HepG2 (cell line): ENCODE results near the gene IKZF4. TPM values are rescaled to one million over a fixed set of nuclear protein-coding genes. Genes with fewer than 3 reads are reported as not detected.

Experiments used
- ELF1 ChIP-seq: sonication (generic); formaldehyde crosslinking; IDR thresholded peaks from 2 replicates; pipeline ENCODE4 v1.4.0; 2020; ENCODE audit warnings: missing genetic modification reagents
- FOXJ3 ChIP-seq: sonication (generic); formaldehyde crosslinking; IDR thresholded peaks from 2 replicates; pipeline ENCODE4 v1.4.0; 2020; ENCODE audit warnings: missing genetic modification reagents, mild to moderate bottlenecking, borderline replicate concordance
- GZF1 ChIP-seq: sonication (generic); formaldehyde crosslinking; IDR thresholded peaks from 2 replicates; pipeline ENCODE4 v1.5.1; 2020; ENCODE audit warnings: mild to moderate bottlenecking, missing genetic modification reagents
- MXI1 ChIP-seq: IDR thresholded peaks from 3 replicates; pipeline ENCODE4 v1.6.1; 2012; ENCODE audit warnings: low read depth, low read length, inconsistent platforms, borderline replicate concordance
- NCOR1 ChIP-seq: fragments of 200-600 bp; sonication (generic); IDR thresholded peaks from 2 replicates; pipeline ENCODE4 v1.7.0; 2017; ENCODE audit warnings: antibody characterized with exemption, low read length, borderline replicate concordance
- NFE2L1 ChIP-seq: sonication (generic); formaldehyde crosslinking; IDR thresholded peaks from 2 replicates; pipeline ENCODE4 v1.4.0; 2020; ENCODE audit warnings: missing genetic modification reagents, mild to moderate bottlenecking, borderline replicate concordance
- TBL1XR1 ChIP-seq: fragments of 150-350 bp; IDR thresholded peaks from 2 replicates; pipeline ENCODE4 v1.6.1; 2014; ENCODE audit warnings: borderline replicate concordance, low read length; ENCODE audit not compliant: partially characterized antibody
- ZFP62 ChIP-seq: sonication (generic); formaldehyde crosslinking; IDR thresholded peaks from 2 replicates; pipeline ENCODE4 v1.4.0; 2020; ENCODE audit warnings: missing genetic modification reagents
- ZNF335 ChIP-seq: sonication (generic); formaldehyde crosslinking; IDR thresholded peaks from 2 replicates; pipeline ENCODE4 v1.4.0; 2020; ENCODE audit warnings: missing genetic modification reagents
- ZNF33B ChIP-seq: sonication (generic); formaldehyde crosslinking; IDR thresholded peaks from 2 replicates; pipeline ENCODE4 v1.5.1; 2020; ENCODE audit warnings: mild to moderate bottlenecking, missing genetic modification reagents
- polyA plus RNA-seq, 8 experiments: library from polyadenylated mRNA; depleted of rRNA in 3 of 8; stranded (reverse) in 7 of 8; unstranded in 1 of 8; fragments of >200 nt; fragmentation: Illumina TruSeq in 4 of 8; extraction: Trizol in 4 of 8; gene quantifications; 2 replicates each; pipeline versions ENCODE4 v1.2.1 to v1.2.3, GENCODE V29; 2011 to 2016; ENCODE audit warnings: low read depth in 4 of 8, missing spikeins in 1 of 8, mixed read lengths in 1 of 8; ENCODE audit not compliant: insufficient read depth in 1 of 8
- total RNA-seq, 5 experiments: library from RNA; depleted of rRNA; stranded (reverse); fragments of >200 nt; fragmentation: Illumina TruSeq; extraction: Trizol; gene quantifications; 2 replicates each; pipeline ENCODE4 v1.2.3, GENCODE V29; 2016; ENCODE audit warnings: low read depth in 1 of 5
- TF ChIP-seq, protein P1 (sequence below): sonication (generic); formaldehyde crosslinking; IDR thresholded peaks from 2 replicates; pipeline ENCODE4 v1.9.0; 2021; ENCODE audit warnings: missing genetic modification reagents, borderline replicate concordance
- TF ChIP-seq, protein P2 (sequence below): sonication (generic); formaldehyde crosslinking; IDR thresholded peaks from 2 replicates; pipeline ENCODE4 v1.4.0; 2020; ENCODE audit warnings: missing genetic modification reagents
- TF ChIP-seq, protein P3 (sequence below): sonication (generic); formaldehyde crosslinking; IDR thresholded peaks from 2 replicates; pipeline ENCODE4 v1.5.1; 2020; ENCODE audit warnings: mild to moderate bottlenecking, missing genetic modification reagents, moderate library complexity
- TF ChIP-seq, protein P4 (sequence below): sonication (generic); formaldehyde crosslinking; IDR thresholded peaks from 2 replicates; pipeline ENCODE4; 2020; ENCODE audit warnings: missing genetic modification reagents, mild to moderate bottlenecking, borderline replicate concordance
- TF ChIP-seq, protein P5 (sequence below): sonication (generic); formaldehyde crosslinking; IDR thresholded peaks from 2 replicates; pipeline ENCODE4 v1.9.0; 2022; ENCODE audit warnings: missing genetic modification reagents, mild to moderate bottlenecking, borderline replicate concordance
- TF ChIP-seq, protein P6 (sequence below): sonication (generic); formaldehyde crosslinking; IDR thresholded peaks from 2 replicates; pipeline ENCODE4 v1.4.0; 2020; ENCODE audit warnings: mild to moderate bottlenecking, low read depth, missing genetic modification reagents

Gene IKZF4
- total and polyA plus RNA-seq, 2 of the 13 experiments (the other 11 are each of a cell fraction or from before 2014, with no cell fraction given), result 0.58 to 2.2 TPM

DNA sequence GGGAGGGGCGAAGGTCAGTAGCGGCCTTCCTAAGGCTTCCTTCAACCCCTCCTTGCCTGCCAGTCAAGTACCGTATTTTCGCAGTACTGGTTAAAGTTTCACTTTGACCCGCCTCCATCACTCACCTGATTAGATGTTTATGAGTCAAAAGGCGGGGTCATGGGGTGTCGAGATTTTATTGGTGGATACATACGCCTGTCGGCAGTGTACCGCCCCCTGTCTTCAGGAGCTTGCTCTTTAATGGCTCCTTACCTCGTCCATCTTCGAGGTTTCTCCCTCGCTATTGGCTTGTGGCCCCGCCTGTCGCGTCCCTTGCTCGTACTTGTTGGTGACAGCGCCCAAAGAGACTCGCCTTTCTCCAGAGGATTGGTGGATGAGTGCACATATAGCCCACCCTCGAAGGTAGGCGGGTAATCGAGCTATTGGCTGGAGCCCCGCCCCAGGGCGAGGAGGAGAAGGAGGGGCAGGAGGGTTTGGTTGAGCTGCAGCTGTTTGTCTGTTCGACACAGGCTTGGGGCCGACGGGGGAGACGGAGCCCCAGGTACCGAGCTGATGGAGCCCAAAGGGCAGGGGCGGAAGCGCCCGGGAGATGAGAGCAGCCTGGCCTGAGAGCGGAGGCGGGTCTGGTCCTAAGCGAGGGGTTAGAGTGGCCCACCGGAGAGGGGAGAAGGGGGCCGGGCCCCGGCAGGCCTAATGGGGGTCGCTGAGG, 47.1 kb upstream of the IKZF4 start, which contains the start of gene RAB5B (continued):
- TF ChIP-seq, protein P1, sequence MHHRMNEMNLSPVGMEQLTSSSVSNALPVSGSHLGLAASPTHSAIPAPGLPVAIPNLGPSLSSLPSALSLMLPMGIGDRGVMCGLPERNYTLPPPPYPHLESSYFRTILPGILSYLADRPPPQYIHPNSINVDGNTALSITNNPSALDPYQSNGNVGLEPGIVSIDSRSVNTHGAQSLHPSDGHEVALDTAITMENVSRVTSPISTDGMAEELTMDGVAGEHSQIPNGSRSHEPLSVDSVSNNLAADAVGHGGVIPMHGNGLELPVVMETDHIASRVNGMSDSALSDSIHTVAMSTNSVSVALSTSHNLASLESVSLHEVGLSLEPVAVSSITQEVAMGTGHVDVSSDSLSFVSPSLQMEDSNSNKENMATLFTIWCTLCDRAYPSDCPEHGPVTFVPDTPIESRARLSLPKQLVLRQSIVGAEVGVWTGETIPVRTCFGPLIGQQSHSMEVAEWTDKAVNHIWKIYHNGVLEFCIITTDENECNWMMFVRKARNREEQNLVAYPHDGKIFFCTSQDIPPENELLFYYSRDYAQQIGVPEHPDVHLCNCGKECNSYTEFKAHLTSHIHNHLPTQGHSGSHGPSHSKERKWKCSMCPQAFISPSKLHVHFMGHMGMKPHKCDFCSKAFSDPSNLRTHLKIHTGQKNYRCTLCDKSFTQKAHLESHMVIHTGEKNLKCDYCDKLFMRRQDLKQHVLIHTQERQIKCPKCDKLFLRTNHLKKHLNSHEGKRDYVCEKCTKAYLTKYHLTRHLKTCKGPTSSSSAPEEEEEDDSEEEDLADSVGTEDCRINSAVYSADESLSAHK (CRISPR knock-in tag), result 0 out of 2 replicates have a peak, but pooled peaks have one; percentile 20
- TF ChIP-seq FOXJ3 (CRISPR knock-in tag) (no peak), NFE2L1 (CRISPR knock-in tag) (no peak), ELF1 (CRISPR knock-in tag) (peak; percentile 67), TBL1XR1 (peak; percentile 18), ZFP62 (CRISPR knock-in tag) (no peak), NCOR1 (peak; percentile 74; the same call in 1 of the 2 replicates), ZNF335 (CRISPR knock-in tag) (0 out of 2 replicates have a peak, but pooled peaks have one; percentile 65), MXI1 (peak; percentile 54; the same call in 1 of the 3 replicates), GZF1 (CRISPR knock-in tag) (peak; percentile 91; the same call in 1 of the 2 replicates), ZNF33B (CRISPR knock-in tag) (0 out of 2 replicates have a peak, but pooled peaks have one; percentile 82)
- TF ChIP-seq, protein P2, sequence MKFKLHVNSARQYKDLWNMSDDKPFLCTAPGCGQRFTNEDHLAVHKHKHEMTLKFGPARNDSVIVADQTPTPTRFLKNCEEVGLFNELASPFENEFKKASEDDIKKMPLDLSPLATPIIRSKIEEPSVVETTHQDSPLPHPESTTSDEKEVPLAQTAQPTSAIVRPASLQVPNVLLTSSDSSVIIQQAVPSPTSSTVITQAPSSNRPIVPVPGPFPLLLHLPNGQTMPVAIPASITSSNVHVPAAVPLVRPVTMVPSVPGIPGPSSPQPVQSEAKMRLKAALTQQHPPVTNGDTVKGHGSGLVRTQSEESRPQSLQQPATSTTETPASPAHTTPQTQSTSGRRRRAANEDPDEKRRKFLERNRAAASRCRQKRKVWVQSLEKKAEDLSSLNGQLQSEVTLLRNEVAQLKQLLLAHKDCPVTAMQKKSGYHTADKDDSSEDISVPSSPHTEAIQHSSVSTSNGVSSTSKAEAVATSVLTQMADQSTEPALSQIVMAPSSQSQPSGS, result peak; percentile 73
- TF ChIP-seq, protein P3, sequence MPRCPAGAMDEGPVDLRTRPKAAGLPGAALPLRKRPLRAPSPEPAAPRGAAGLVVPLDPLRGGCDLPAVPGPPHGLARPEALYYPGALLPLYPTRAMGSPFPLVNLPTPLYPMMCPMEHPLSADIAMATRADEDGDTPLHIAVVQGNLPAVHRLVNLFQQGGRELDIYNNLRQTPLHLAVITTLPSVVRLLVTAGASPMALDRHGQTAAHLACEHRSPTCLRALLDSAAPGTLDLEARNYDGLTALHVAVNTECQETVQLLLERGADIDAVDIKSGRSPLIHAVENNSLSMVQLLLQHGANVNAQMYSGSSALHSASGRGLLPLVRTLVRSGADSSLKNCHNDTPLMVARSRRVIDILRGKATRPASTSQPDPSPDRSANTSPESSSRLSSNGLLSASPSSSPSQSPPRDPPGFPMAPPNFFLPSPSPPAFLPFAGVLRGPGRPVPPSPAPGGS, result 0 out of 2 replicates have a peak, but pooled peaks have one; percentile 81
- TF ChIP-seq, protein P4, sequence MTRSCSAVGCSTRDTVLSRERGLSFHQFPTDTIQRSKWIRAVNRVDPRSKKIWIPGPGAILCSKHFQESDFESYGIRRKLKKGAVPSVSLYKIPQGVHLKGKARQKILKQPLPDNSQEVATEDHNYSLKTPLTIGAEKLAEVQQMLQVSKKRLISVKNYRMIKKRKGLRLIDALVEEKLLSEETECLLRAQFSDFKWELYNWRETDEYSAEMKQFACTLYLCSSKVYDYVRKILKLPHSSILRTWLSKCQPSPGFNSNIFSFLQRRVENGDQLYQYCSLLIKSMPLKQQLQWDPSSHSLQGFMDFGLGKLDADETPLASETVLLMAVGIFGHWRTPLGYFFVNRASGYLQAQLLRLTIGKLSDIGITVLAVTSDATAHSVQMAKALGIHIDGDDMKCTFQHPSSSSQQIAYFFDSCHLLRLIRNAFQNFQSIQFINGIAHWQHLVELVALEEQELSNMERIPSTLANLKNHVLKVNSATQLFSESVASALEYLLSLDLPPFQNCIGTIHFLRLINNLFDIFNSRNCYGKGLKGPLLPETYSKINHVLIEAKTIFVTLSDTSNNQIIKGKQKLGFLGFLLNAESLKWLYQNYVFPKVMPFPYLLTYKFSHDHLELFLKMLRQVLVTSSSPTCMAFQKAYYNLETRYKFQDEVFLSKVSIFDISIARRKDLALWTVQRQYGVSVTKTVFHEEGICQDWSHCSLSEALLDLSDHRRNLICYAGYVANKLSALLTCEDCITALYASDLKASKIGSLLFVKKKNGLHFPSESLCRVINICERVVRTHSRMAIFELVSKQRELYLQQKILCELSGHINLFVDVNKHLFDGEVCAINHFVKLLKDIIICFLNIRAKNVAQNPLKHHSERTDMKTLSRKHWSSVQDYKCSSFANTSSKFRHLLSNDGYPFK (CRISPR knock-in tag), result peak; percentile 82
- TF ChIP-seq, protein P5, sequence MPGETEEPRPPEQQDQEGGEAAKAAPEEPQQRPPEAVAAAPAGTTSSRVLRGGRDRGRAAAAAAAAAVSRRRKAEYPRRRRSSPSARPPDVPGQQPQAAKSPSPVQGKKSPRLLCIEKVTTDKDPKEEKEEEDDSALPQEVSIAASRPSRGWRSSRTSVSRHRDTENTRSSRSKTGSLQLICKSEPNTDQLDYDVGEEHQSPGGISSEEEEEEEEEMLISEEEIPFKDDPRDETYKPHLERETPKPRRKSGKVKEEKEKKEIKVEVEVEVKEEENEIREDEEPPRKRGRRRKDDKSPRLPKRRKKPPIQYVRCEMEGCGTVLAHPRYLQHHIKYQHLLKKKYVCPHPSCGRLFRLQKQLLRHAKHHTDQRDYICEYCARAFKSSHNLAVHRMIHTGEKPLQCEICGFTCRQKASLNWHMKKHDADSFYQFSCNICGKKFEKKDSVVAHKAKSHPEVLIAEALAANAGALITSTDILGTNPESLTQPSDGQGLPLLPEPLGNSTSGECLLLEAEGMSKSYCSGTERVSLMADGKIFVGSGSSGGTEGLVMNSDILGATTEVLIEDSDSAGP, result peak; percentile 91
- TF ChIP-seq, protein P6, sequence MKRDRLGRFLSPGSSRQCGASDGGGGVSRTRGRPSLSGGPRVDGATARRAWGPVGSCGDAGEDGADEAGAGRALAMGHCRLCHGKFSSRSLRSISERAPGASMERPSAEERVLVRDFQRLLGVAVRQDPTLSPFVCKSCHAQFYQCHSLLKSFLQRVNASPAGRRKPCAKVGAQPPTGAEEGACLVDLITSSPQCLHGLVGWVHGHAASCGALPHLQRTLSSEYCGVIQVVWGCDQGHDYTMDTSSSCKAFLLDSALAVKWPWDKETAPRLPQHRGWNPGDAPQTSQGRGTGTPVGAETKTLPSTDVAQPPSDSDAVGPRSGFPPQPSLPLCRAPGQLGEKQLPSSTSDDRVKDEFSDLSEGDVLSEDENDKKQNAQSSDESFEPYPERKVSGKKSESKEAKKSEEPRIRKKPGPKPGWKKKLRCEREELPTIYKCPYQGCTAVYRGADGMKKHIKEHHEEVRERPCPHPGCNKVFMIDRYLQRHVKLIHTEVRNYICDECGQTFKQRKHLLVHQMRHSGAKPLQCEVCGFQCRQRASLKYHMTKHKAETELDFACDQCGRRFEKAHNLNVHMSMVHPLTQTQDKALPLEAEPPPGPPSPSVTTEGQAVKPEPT (CRISPR knock-in tag), result peak; percentile 82
